NCI-H82 treated with DMSO at 0.1 percent for 48 hours (cell line): ENCODE measurements around the gene PTPN22.

Source experiments
- DNase-seq: peaks from one replicate; lab custom pipeline; 2025; ENCODE audit not compliant: unreplicated experiment; lab: John Stamatoyannopoulos, UW

PTPN22 gene

GRCh38 chr1:113871597-113872113, at the start of gene PTPN22:
PTPN22 (minus strand) TSS chr1:113871712.
- DNase-seq, result no peak

DNA sequence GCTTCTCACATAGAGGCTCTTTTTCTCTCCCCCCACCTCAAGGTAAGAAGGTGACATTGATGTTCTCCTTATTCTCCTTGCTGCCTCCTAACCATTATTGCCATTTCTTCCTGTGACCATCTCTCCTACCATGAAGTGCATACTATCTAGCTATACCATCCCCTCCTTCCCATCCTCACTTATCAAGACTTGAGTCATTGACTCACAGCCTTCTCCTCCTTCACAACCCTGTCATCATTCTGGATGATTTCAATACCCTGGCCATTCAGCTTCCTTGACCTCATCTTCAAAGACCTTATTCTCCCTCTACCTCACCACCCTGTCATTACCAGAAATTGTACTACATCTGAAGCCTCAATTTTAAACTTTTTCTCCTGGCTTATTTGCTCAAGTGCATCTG, 46.7 kb upstream of the PTPN22 start:
- DNase-seq, result no peak

GRCh38 chr1:113917400-113918082, 46.0 kb upstream of the PTPN22 start:
- DNase-seq, result no peak

GRCh38 chr1:113916974-113917373, 45.5 kb upstream of the PTPN22 start:
- no peak for DNase-seq

DNA sequence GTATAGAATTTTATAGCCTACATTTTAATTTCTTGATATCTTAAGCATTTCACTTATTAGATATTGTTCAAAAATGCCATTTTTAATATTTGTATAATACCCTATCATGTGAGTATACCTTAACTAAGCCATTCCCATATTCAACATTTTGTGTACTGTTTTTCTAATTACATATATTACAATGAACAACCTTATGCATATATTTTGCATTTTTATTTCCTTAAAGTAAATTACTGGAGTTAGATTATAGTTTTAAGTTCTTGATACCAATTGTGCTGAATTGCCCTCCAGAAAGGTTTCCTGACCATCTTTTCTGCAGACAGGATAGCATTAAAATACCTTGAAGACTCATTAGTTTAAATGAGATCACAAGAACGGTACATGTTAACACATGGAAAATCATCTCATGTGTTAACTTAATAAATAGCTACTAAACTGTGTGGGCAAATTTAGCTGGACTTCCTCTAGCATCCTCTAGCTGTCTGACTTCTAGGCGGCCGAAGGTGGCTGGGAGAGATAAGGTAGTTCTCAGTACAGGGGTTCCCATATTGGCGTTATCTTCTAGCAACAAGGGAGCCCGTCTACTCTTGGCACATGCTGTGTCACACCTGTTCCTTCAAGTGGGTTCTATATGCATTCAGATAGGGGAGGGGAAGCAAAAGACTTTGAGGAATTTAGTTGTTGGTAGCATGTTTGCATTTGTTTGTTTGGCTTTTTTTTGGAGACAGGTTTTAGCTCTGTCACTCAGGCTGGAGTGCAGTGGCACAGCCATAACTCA, 42.6 kb upstream of the PTPN22 start:
- DNase-seq, result no peak

DNA sequence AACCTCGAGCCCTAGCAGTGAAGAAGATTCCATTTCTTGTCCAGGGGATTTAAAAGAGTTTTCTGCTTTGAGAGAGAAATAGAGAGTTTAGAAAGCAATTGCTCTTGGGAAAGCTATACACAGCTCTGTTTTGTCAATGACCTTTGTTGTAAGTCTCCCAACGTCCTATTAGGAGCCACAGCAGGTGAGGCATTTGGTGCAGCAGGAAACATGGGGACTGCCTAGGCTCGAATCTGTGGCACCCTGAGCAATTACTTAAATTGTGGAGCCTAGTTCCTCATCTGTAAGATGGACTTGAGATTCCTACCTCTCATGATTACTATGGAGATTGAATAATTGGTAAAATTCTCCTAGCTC, 41.8 kb upstream of the PTPN22 start:
- DNase-seq, result no peak

DNA sequence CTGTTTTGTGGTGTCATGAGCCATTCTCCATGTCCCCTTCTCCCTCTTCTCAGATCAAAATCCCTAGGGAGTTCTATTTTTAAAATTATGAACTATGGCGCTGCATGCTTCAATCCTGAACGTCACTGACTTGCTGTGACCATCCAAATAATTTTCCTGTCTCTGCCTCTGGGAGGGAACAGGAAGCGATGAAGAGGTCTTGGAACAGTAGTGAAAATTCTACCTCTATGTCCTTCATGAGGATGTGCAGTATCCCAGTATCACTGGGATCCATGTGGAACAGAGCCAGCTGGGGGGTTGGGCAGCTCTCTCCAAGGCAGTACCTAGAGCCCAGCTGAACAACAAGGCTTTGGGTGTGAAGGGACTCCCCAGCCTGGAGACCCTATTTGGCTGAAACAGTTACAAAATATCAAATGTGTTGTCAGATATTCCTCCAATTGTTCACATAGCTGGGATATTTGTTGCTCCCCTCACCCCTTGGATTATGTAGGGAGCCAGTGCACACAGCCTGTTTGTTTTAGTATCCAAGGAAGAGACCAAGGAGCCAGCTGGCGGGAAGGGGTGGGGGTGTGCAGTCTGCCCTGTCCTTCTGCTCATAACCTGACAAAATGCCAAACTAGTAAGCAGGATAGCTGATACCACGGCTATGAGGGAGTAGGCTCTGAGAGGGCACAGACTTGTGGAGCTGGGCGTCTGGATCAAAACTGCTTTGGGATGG, 41.2 kb upstream of the PTPN22 start:
- peak; percentile 88 for DNase-seq

- no peak for DNase-seq
Observed at GRCh38 chr1:113905435-113905861, 33.9 kb upstream of the PTPN22 start.

DNA sequence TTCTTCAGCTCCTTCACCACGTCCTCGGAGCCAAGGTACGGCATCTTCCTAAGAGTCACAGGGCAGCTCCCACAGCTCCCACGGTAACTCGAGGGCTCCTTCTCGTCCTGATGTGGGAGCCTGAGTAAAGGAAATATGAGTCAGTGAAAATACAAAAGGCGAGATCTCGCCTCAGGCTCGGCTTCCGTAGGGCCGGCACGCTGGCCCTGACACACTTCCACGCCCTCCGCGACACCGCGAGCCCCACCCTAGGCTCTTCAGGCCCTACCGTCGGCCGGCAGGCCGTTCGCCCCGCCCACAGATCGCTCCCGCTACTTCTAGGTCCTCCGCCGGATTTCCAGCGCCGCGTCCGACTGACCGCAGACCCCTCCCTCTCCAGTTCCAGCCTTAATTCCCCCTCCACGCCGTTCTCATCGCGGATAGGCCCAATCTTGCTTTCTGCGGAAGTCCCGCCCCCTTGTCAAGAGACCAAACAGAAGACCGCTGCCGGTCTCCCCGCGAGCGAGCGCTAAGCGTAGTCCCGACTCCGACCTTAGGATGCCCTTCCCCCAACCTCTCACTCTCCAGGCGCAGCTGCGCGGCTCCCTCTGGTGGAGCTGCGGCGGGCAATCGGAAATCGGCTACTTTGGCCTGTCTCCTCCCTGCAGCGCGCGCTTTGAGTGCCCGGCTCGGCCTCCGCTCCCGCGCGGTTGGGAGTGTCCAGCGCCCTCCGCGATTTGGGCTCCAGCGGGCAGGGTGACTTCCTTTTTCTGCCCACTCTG, 33.3 kb upstream of the PTPN22 start, which contains the start of the genes AP4B1 and DCLRE1B:
Gene AP4B1 (minus strand): TSS at position 126 of the 761 bp plus-strand sequence. CDS start 82 bp downstream, at position 44.
Gene DCLRE1B (plus strand): TSS at position 653 of the 761 bp plus-strand sequence. CDS start 261 bp downstream, outside the sequence.
- DNase-seq, result peak; percentile 99

GRCh38 chr1:113904293-113904673, 32.8 kb upstream of the PTPN22 start:
- DNase-seq, result no peak

DNA sequence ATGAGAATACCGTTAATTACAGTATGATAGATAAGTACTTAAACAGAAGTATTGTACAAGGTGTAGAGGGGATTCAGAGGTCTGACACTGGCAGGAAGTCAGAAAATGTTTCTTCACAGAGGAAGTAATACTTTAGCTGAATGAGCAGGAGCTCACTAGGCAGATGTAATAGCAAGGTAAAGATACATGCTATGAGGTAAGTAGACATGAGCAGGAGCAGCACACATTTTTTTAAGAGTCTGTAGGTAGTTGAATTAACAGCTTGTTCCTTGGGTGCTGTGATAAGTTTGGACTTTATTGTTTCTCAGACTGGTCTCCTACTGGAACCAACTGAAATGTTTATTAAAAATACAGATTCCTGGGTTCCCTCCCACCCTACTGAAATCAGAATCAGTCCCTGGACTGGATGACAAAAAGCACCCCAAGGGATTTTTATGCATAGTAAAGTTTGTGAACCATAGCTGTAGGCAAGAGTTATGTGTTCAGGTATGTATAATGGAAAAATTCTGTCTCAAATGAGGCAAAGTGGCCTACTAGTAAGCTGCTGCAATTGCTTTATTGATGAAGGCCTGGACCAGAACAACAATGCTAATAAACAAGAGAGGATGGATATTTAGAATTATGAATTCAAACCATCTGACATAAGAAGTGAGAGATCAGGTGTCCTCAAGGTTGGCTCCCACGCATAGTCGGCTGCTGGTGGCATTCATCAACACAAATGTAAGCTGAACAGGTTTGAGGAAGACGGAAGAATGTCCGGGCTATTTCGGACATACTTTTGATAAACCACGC, 32.2 kb upstream of the PTPN22 start:
- DNase-seq, result no peak

DNA sequence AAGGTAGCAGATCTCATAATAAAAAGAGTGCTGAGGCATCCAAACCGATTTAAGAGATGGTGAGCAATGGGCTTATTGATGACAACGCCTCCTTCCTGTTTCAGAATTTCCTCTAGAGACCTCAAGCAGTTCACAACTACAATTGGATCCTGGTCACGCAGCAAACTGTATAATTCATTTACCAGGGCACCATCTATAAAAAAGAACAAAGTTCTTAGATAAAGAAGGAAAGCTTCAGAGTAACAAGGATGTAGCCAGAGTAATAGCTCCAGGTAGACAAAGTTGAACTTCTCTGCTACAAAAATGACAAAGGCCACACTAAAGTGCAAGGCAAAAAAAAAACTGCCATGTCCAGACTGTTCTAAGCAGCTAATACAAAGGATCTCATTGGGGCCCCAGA, 29.7 kb upstream of the PTPN22 start:
- no peak for DNase-seq

DNA sequence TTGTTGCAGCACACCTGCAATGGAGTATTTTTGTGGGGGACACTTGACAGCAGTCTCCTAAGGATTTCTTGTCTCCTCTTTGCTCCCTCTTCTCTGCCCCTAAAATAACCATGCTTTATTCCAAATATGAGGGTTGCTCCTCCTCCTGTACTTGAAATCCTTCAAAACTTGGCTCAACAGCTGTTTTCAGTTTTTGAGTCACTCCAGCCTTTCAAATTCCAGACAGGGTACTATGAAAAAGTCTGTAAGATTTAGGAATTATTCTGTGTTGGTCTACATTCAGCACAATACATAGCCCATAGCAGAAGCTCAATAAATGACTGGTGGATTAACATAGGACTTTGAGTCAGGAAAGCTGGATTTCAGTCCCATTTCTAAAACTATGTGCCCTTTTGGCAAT, 27.6 kb upstream of the PTPN22 start:
- no peak for DNase-seq

DNA sequence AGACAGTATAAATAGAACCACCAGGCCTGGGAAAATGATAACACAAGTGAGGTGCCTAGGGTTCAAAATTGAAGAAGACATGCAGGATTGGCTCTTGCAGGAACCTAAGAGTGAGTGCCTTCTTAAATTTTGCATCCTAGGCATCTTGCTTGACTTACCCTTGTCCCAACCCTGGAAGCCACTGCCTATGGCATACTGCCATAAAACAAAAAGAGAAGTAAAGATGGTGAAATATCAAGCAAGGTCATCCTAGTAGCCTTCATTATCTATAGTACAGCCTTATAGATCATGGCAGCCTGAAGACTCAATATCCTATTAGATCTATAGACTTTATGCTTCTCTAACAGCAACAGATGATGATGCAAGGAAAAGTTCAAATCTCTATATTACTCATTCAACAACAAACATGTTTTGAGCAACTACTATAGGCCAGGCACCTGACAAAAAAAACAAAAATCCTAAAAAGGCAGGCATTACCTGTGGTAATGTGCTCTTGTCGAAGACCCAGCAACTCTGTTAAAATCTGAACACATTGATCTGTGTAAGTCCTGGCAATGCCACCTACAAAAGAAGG, 26.8 kb upstream of the PTPN22 start:
- no peak for DNase-seq

- no peak for DNase-seq
Observed at GRCh38 chr1:113895961-113896360, 24.4 kb upstream of the PTPN22 start.

- no peak for DNase-seq
Observed at GRCh38 chr1:113895098-113895497, 23.6 kb upstream of the PTPN22 start.

GRCh38 chr1:113893267-113893666, 21.8 kb upstream of the PTPN22 start:
- DNase-seq, result no peak

GRCh38 chr1:113891631-113892220, 20.2 kb upstream of the PTPN22 start:
- no peak for DNase-seq

- DNase-seq, result no peak
Observed at GRCh38 chr1:113890816-113891215, 19.3 kb upstream of the PTPN22 start.
